Heart right ventricle (tissue), 16 donors: ENCODE measurements around the gene GCLC. TPM values are rescaled to one million over a fixed set of nuclear protein-coding genes. Genes with fewer than 3 reads are reported as not detected.

Experiments used
- ATAC-seq, 8 donors: fragments of 200-7000 bp; cut with Tn5 transposase; one replicate each; pipeline ENCODE4 v1.9.1; 2020; ENCODE audit warnings: mild to moderate bottlenecking in 8 of 8, moderate library complexity in 8 of 8, moderate number of reproducible peaks in 1 of 8
- DNase-seq, 2 donors: peaks; one replicate each; pipeline ENCODE4 v3.0.0-alpha.2; 2020
- H3K27ac ChIP-seq, 10 donors: fragments of 200-600 bp; sonication (generic) in 2 of 10; one replicate each; pipeline versions ENCODE4 v1.5.0 to v1.8.0; 2020 to 2022; ENCODE audit warnings: mild to moderate bottlenecking in 3 of 10
- H3K27me3 ChIP-seq, 7 donors: fragments of 200-600 bp; one replicate each; pipeline ENCODE4 v1.8.0; 2021 to 2022; ENCODE audit warnings: mild to moderate bottlenecking in 2 of 7
- H3K36me3 ChIP-seq, 9 donors: fragments of 200-600 bp; sonication (generic) in 1 of 9; one replicate each; pipeline versions ENCODE4 v1.5.0 to v1.8.0; 2020 to 2022; ENCODE audit warnings: mild to moderate bottlenecking in 2 of 9
- H3K4me1 ChIP-seq, 9 donors: fragments of 200-600 bp; sonication (generic) in 1 of 9; one replicate each; pipeline versions ENCODE4 v1.5.0 to v1.8.0; 2020 to 2022; ENCODE audit warnings: mild to moderate bottlenecking in 4 of 9
- H3K4me3 ChIP-seq, 10 donors: fragments of 200-600 bp; sonication (generic) in 2 of 10; one replicate each; pipeline versions ENCODE4 v1.5.0 to v1.8.0; 2020 to 2022; ENCODE audit warnings: mild to moderate bottlenecking in 7 of 10, moderate library complexity in 2 of 10
- H3K9me3 ChIP-seq, 11 donors: fragments of 200-600 bp in 10 of 11; sonication (generic) in 2 of 11; one replicate each; pipeline versions ENCODE4 v1.5.0 to v1.8.0; 2013 to 2022; ENCODE audit warnings: mild to moderate bottlenecking in 2 of 11, control low read depth in 1 of 11, moderate library complexity in 1 of 11
- CTCF ChIP-seq, 9 donors: fragments of 200-600 bp; sonication (generic) in 2 of 9; IDR thresholded peaks; one replicate each; pipeline versions ENCODE4 v1.5.0 to v1.8.0; 2021 to 2022; ENCODE audit warnings: antibody characterized with exemption in 9 of 9, mild to moderate bottlenecking in 5 of 9, moderate library complexity in 1 of 9
- WGBS, 2 donors: extraction: QIAGEN DNeasy Blood & Tissue Kit; methylation state at CpG; one replicate each; pipeline ENCODE4 v1.1.7; 2013; ENCODE audit warnings: inconsistent platforms in 1 of 2; 5-methylcytosine and 5-hydroxymethylcytosine counted together
- intact Hi-C, 10 donors: fragments of 100-400 bp; cut with DNase I; formaldehyde crosslinking; loops; one replicate each; pipeline versions ENCODE4 v1.11.1 to v1.14.2; 2022
- long read RNA-seq, 3 donors: library from polyadenylated mRNA; unstranded; transcript quantifications; one replicate each; pipeline ENCODE4 v2.0.0, GENCODE V29; 2020 to 2021
- polyA plus RNA-seq, 2 donors: library from polyadenylated mRNA; stranded (reverse); fragments of 200-250 nt; gene quantifications; one replicate each; pipeline ENCODE4 v1.2.3, GENCODE V29; 2013
- total RNA-seq, 10 donors: library from RNA; stranded (reverse); fragmentation: NEBNext Ultra II Directional in 3 of 10; extraction: Animal tissue kit (Norgen Biotek cat#: 25700) in 3 of 10; gene quantifications; one replicate each; pipeline versions ENCODE4 v1.2.1 to v1.2.4, GENCODE V29; 2021 to 2023
- donor health status: Arrhythmogenic right ventricular cardiomyopathy.
- donor health status: ischemic (EF 13 %, LVEDD 7.1; RV severe dilation, severe dysfunction).
- donor health status: healthy with polysubstance abuse.
- donor health status: DM: no; HTN: yes; CAD: no.
- donor health status: DM: no; HTN: no; CAD: no.
- donor health status: ischemic (EF 25% LVEDD 6.9; RV normal size, moderate dysfunction).
- donor health status: ischemic (EF 25% LVEDD 5.7; RV mildly dilated, moderate dysfunction).
- donor health status: healthy.
- donor health status: DM: yes; HTN: yes; CAD: no.
- donor health status: Ischemic cardiomyopathy.
- donor health status: ischemic (EF 35%, LVEDD 5.7; RV mildly dilated, moderate dysfunction).
- donor health status: nonischemic (EF 11% LVEDD 7.7; RV severe dilation, severe dysfunction).
- donor health status: DM: yes; HTN: yes; CAD: no.
- donor health status: PGD.
- donor health status: ischemic (EF 29% LVEDD 5.4; RV normal size, mild dysfunction).
- donor health status: nonischemic (EF 23%, LVEDD 6.1; RV moderate dilation, normal function).

Gene GCLC
- total RNA-seq = 10 to 100 TPM; 13.9 to 42.8 (median 34.6) TPM
- polyA plus RNA-seq = 10 to 100 TPM in 1 of 2 donors, 1 to 10 TPM in 1; 6.0 to 13.5 TPM
- long read RNA-seq, donor 1, transcript GCLC-215 (16 exons, 3,785 nt) = major isoform, 28 of 36 reads
- long read RNA-seq, donor 1, partial matches to known transcripts = 7 of 36 reads
- long read RNA-seq, donor 1, other reads (novel, unspliced or antisense) = 1 of 36 reads
- long read RNA-seq, donor 2, transcript GCLC-215 (16 exons, 3,785 nt) = major isoform, 20 of 28 reads
- long read RNA-seq, donor 2, partial matches to known transcripts = 6 of 28 reads
- long read RNA-seq, donor 2, other reads (novel, unspliced or antisense) = 2 of 28 reads
- long read RNA-seq, donor 3, partial matches to known transcripts = 6 of 10 reads
- long read RNA-seq, donor 3, other reads (novel, unspliced or antisense) = 2 of 10 reads

GRCh38 chr6:53544470-53545308, at the start of gene GCLC:
Gene GCLC, minus strand, starts transcription at chr6:53545101. Its CDS starts 456 bp downstream, at chr6:53544645.
- Histone ChIP-seq H3K27me3 (no peaks in the 10 kb centered on the region), H3K36me3 (no peaks in the 10 kb centered on the region), H3K4me1 (peaks cover 0 to 56% (median 42%) of the 10 kb centered on the region in 9 donors), H3K9me3 (no peaks in the 10 kb centered on the region), H3K4me3 (peak within 1 kb of the TSS; percentile 55 to 94 (median 82)), H3K27ac (peak within 1 kb of the TSS; percentile 46 to 99 (median 95))
- WGBS, 2 donors = 0 to 1% methylated on average over 93 to 105 of the region's 105 CpGs
- ATAC-seq = peak; percentile 80 to 88 (median 83)
- TF ChIP-seq CTCF (IDR thresholded peaks at IDR 0.05) = peak; percentile 49 to 88 (median 70)
- intact Hi-C loops = loop anchor here in 8 of 10 donors (2.0 to 10.0 kb wide), 9 partner anchors 50 to 552 kb away; partner anchors contain the start of genes GSTA4 (in 1 of the 8) and LRRC1 (in 1 of the 8)
- DNase-seq = peak; percentile 95

- Histone ChIP-seq H3K36me3 (no peaks in the 10 kb centered on the region), H3K27ac (no peak overlapping the region), H3K4me1 (peaks cover 0 to 8% (median 0%) of the 10 kb centered on the region in 9 donors), H3K9me3 (no peaks in the 10 kb centered on the region), H3K4me3 (no peak overlapping the region), H3K27me3 (no peaks in the 10 kb centered on the region)
- ATAC-seq (no peak), DNase-seq (no peak)
- TF ChIP-seq CTCF (IDR thresholded peaks at IDR 0.05) = no peak
- intact Hi-C loops = no loop called here
- 58 to 66% methylated on average over 2 of the region's 2 CpGs for WGBS, 2 donors
These were observed 49.7 kb upstream of the GCLC start for GRCh38 chr6:53594596-53594995.

GRCh38 chr6:53593001-53593488, 48.1 kb upstream of the GCLC start:
- ATAC-seq (no peak), DNase-seq (no peak)
- Histone ChIP-seq H3K4me1 (peaks cover 0 to 8% (median 0%) of the 10 kb centered on the region in 9 donors), H3K4me3 (no peak overlapping the region), H3K36me3 (no peaks in the 10 kb centered on the region), H3K27ac (no peak overlapping the region), H3K27me3 (no peaks in the 10 kb centered on the region), H3K9me3 (no peaks in the 10 kb centered on the region)
- WGBS, 2 donors = 62 to 73% methylated on average over 2 of the region's 2 CpGs
- TF ChIP-seq CTCF (IDR thresholded peaks at IDR 0.05) = no peak
- intact Hi-C loops = no loop called here

- no peak for TF ChIP-seq CTCF (IDR thresholded peaks at IDR 0.05)
- DNase-seq = no peak
- intact Hi-C loops = no loop called here
- no peak for ATAC-seq
- no peaks in the 10 kb centered on the region for H3K36me3 ChIP-seq
- H3K9me3 ChIP-seq = no peaks in the 10 kb centered on the region
- no peaks in the 10 kb centered on the region for H3K27me3 ChIP-seq
- H3K4me1 ChIP-seq = peaks cover 0 to 8% (median 0%) of the 10 kb centered on the region in 9 donors
- no peak overlapping the region for H3K27ac ChIP-seq
- H3K4me3 ChIP-seq = no peak overlapping the region
These were observed 47.0 kb upstream of the GCLC start for GRCh38 chr6:53591873-53592272.
